H1 (cell line): ENCODE results near the gene TGFBR2. TPM values are rescaled to one million over a fixed set of nuclear protein-coding genes. Genes with fewer than 3 reads are reported as not detected.

Experiments used
- CTCF ChIA-PET: fragments of 300-600 bp; sonication (Branson Sonifier 250); formaldehyde crosslinking; loops from one replicate; lab custom pipeline; 2021; ENCODE audit not compliant: partially characterized antibody; lab: Charles Lee
- POLR2A ChIA-PET: fragments of 300-600 bp; sonication (Branson Sonifier 250); formaldehyde crosslinking; loops from one replicate; lab custom pipeline; 2021; ENCODE audit warnings: inconsistent platforms; ENCODE audit not compliant: partially characterized antibody; lab: Charles Lee
- DNase-seq, 2 experiments: peaks; one replicate each; pipeline versions ENCODE4 v3.0.0 to v3.0.0-alpha.2; 2010 to 2022; ENCODE audit warnings: low spot score in 2 of 2, low read depth in 1 of 2, mixed read lengths in 1 of 2
- FAIRE-seq: peaks from 2 replicates; lab custom pipeline; 2011; peaks lifted over from hg19 to GRCh38; lab: Jason Lieb, UNC
- H2AFZ ChIP-seq: 2 replicates; pipeline ENCODE4 v1.8.1; 2012; ENCODE audit warnings: low read length, inconsistent platforms
- H2AK5ac ChIP-seq: 2 replicates; pipeline ENCODE4 v1.6.1; 2013; ENCODE audit warnings: low read depth, low read length
- H2BK120ac ChIP-seq: replicated peaks from 2 replicates; pipeline ENCODE3; 2013; ENCODE audit warnings: low read depth, low read length, inconsistent platforms
- H2BK12ac ChIP-seq: 2 replicates; pipeline ENCODE4 v1.6.1; 2013; ENCODE audit warnings: low read depth, low read length
- H2BK15ac ChIP-seq: 2 replicates; pipeline ENCODE4 v1.6.1; 2013; ENCODE audit warnings: low read length
- H2BK20ac ChIP-seq: 2 replicates; pipeline ENCODE4 v1.6.1; 2013; ENCODE audit warnings: low read length
- H2BK5ac ChIP-seq: 2 replicates; pipeline ENCODE4 v1.6.1; 2013; ENCODE audit warnings: low read depth, low read length
- H3K14ac ChIP-seq: 2 replicates; pipeline ENCODE4 v1.6.1; 2013; ENCODE audit warnings: inconsistent platforms; ENCODE audit not compliant: insufficient read length
- H3K18ac ChIP-seq: 2 replicates; pipeline ENCODE4 v1.6.1; 2013; ENCODE audit warnings: low read length; ENCODE audit errors: extremely low read depth
- H3K23ac ChIP-seq: 2 replicates; pipeline ENCODE4 v1.6.1; 2013; ENCODE audit warnings: inconsistent platforms; ENCODE audit not compliant: insufficient read length
- H3K23me2 ChIP-seq: 2 replicates; pipeline ENCODE4 v1.6.1; 2013; ENCODE audit warnings: low read depth, low read length
- H3K27ac ChIP-seq: 2 replicates; pipeline ENCODE4 v1.6.1; 2011; ENCODE audit warnings: low read depth, low read length, inconsistent platforms
- H3K27me3 ChIP-seq, 4 experiments: replicated peaks in 1 of 4; 1 replicate in 1 of 4; 2 replicates in 3 of 4; pipeline versions ENCODE4 v1.6.1 to v1.8.1; 2011 to 2013; ENCODE audit warnings: low read length in 3 of 4, mild to moderate bottlenecking in 3 of 4, inconsistent platforms in 2 of 4, mixed read lengths in 2 of 4, moderate library complexity in 1 of 4; ENCODE audit not compliant: control insufficient read depth in 3 of 4, insufficient read depth in 3 of 4; ENCODE audit errors: extremely low read depth in 1 of 4
- H3K36me3 ChIP-seq, 4 experiments: 2 replicates each; pipeline versions ENCODE4 v1.6.1 to v1.8.1; 2011 to 2013; ENCODE audit warnings: mild to moderate bottlenecking in 4 of 4, low read length in 3 of 4, moderate library complexity in 2 of 4, control low read depth in 1 of 4, inconsistent platforms in 1 of 4; ENCODE audit not compliant: insufficient read depth in 4 of 4, control insufficient read depth in 2 of 4
- H3K4ac ChIP-seq: replicated peaks from 2 replicates; pipeline ENCODE3; 2013; ENCODE audit warnings: low read length, low read depth, mixed read lengths, inconsistent platforms; ENCODE audit not compliant: insufficient read length
- H3K4me1 ChIP-seq, 4 experiments: replicated peaks in 1 of 4; 1 replicate in 1 of 4; 2 replicates in 3 of 4; pipeline versions ENCODE4 v1.6.1 to v1.8.1; 2011 to 2013; ENCODE audit warnings: low read length in 3 of 4, inconsistent platforms in 2 of 4, mixed read lengths in 1 of 4; ENCODE audit not compliant: insufficient read depth in 4 of 4, control insufficient read depth in 3 of 4
- H3K4me2 ChIP-seq, 2 experiments: 2 replicates each; pipeline versions ENCODE4 v1.6.1 to v1.8.1; 2011 to 2013; ENCODE audit warnings: low read depth in 2 of 2, low read length in 2 of 2, control low read depth in 1 of 2, inconsistent platforms in 1 of 2, mild to moderate bottlenecking in 1 of 2; ENCODE audit not compliant: insufficient read depth in 1 of 2
- H3K4me3 ChIP-seq, 4 experiments: fragments of 200-600, 300-600 bp in 1 of 4; sonication (generic), shearing (Covaris generic), sonication (Bioruptor Twin) in 1 of 4; 2 replicates each; pipeline versions ENCODE4 v1.5.1 to v1.8.1; 2011 to 2016; ENCODE audit warnings: low read length in 4 of 4, low read depth in 3 of 4, control low read depth in 2 of 4, inconsistent platforms in 2 of 4, mild to moderate bottlenecking in 2 of 4, mixed read lengths in 1 of 4, moderate library complexity in 1 of 4; ENCODE audit not compliant: insufficient read depth in 2 of 4; ENCODE audit errors: extremely low read depth in 1 of 4
- H3K56ac ChIP-seq: replicated peaks from 2 replicates; pipeline ENCODE3; 2013; ENCODE audit warnings: low read depth, mild to moderate bottlenecking, mixed read lengths, low read length, inconsistent platforms; ENCODE audit not compliant: insufficient read length
- H3K79me1 ChIP-seq: 2 replicates; pipeline ENCODE4 v1.6.1; 2013; ENCODE audit warnings: low read depth, low read length, control low read depth
- H3K79me2 ChIP-seq, 2 experiments: 2 replicates each; pipeline versions ENCODE4 v1.6.1 to v1.8.1; 2012 to 2013; ENCODE audit warnings: low read length in 2 of 2, mild to moderate bottlenecking in 2 of 2, inconsistent platforms in 1 of 2; ENCODE audit not compliant: insufficient read depth in 2 of 2, control insufficient read depth in 1 of 2
- H3K9ac ChIP-seq, 4 experiments: replicated peaks in 1 of 4; 1 replicate in 1 of 4; 2 replicates in 3 of 4; pipeline versions ENCODE4 v1.6.1 to v1.8.1; 2011 to 2013; ENCODE audit warnings: low read depth in 3 of 4, low read length in 3 of 4, control low read depth in 2 of 4, mild to moderate bottlenecking in 2 of 4, moderate library complexity in 2 of 4, inconsistent platforms in 1 of 4; ENCODE audit errors: extremely low read depth in 1 of 4
- H3K9me3 ChIP-seq, 2 experiments: 2 replicates each; pipeline versions ENCODE4 v1.6.1 to v1.8.1; 2012 to 2013; ENCODE audit warnings: mild to moderate bottlenecking in 2 of 2, moderate library complexity in 2 of 2, control low read depth in 1 of 2, inconsistent platforms in 1 of 2, low read depth in 1 of 2, low read length in 1 of 2, mixed read lengths in 1 of 2; ENCODE audit not compliant: insufficient read depth in 2 of 2
- H4K20me1 ChIP-seq, 2 experiments: replicated peaks in 1 of 2; 2 replicates each; pipeline versions ENCODE3 to v1.8.1; 2011 to 2013; ENCODE audit warnings: inconsistent platforms in 2 of 2, low read length in 2 of 2, mild to moderate bottlenecking in 1 of 2; ENCODE audit not compliant: insufficient read depth in 2 of 2, control insufficient read depth in 1 of 2
- H4K5ac ChIP-seq: 2 replicates; pipeline ENCODE4 v1.6.1; 2013; ENCODE audit warnings: low read length, low read depth, mixed read lengths, inconsistent platforms; ENCODE audit not compliant: insufficient read length
- H4K8ac ChIP-seq: 2 replicates; pipeline ENCODE4 v1.8.0; 2013; ENCODE audit warnings: mild to moderate bottlenecking, moderate library complexity, low read length, inconsistent platforms; ENCODE audit not compliant: insufficient read depth; ENCODE audit errors: extremely low read depth
- H4K91ac ChIP-seq: replicated peaks from 2 replicates; pipeline ENCODE3; 2013; ENCODE audit warnings: low read length, mixed read lengths, inconsistent platforms; ENCODE audit not compliant: insufficient read length
- GTF2F1 ChIP-seq: IDR thresholded peaks from 2 replicates; pipeline ENCODE4 v1.6.1; 2012; ENCODE audit warnings: low read depth, low read length, improper control_type of control experiment, borderline replicate concordance
- HDAC2 ChIP-seq, 2 experiments: fragments of 300-600 bp in 1 of 2; sonication (generic) in 1 of 2; IDR thresholded peaks; 2 replicates each; pipeline ENCODE4 v1.6.1; 2011 to 2012; ENCODE audit warnings: low read depth in 2 of 2, low read length in 2 of 2, mild to moderate bottlenecking in 2 of 2, moderate library complexity in 2 of 2, borderline replicate concordance in 1 of 2, inconsistent platforms in 1 of 2
- JUND ChIP-seq: IDR thresholded peaks from 2 replicates; pipeline ENCODE4 v1.6.1; 2011; ENCODE audit warnings: mild to moderate bottlenecking, improper control_type of control experiment, low read length
- KDM1A ChIP-seq: fragments of 200-600, 300-600 bp; sonication (generic); IDR thresholded peaks from 2 replicates; pipeline ENCODE4 v1.7.1; 2016; ENCODE audit warnings: mild to moderate bottlenecking, low read length, borderline replicate concordance
- KDM4A ChIP-seq: IDR thresholded peaks from one replicate; pipeline ENCODE4 v1.7.1; 2012; ENCODE audit warnings: low read depth, mild to moderate bottlenecking, moderate library complexity, low read length, inconsistent platforms; ENCODE audit not compliant: severe bottlenecking
- KDM5A ChIP-seq: fragments of 200-600 bp; IDR thresholded peaks from 2 replicates; pipeline ENCODE4 v1.7.1; 2012; ENCODE audit warnings: mild to moderate bottlenecking, low read length, inconsistent platforms, mixed read lengths
- MAFK ChIP-seq: IDR thresholded peaks from 2 replicates; pipeline ENCODE4 v1.6.1; 2012; ENCODE audit warnings: low read depth, mild to moderate bottlenecking, improper control_type of control experiment, low read length
- MAX ChIP-seq: IDR thresholded peaks from 2 replicates; pipeline ENCODE4 v1.6.1; 2012; ENCODE audit warnings: inconsistent platforms
- NANOG ChIP-seq: IDR thresholded peaks from 2 replicates; pipeline ENCODE4 v1.6.1; 2011; ENCODE audit warnings: low read length, low read depth, mild to moderate bottlenecking, inconsistent platforms; ENCODE audit not compliant: insufficient read depth, poor library complexity, severe bottlenecking
- PHF8 ChIP-seq: fragments of 200-600 bp; sonication (generic); conservative IDR thresholded peaks from 2 replicates; pipeline ENCODE4 v1.7.1; 2012; ENCODE audit warnings: low read depth, mild to moderate bottlenecking, inconsistent platforms, low read length, moderate library complexity
- TEAD4 ChIP-seq: IDR thresholded peaks from 2 replicates; pipeline ENCODE4 v1.6.1; 2012; ENCODE audit warnings: low read depth, low read length, inconsistent platforms, mixed read lengths
- YY1 ChIP-seq: IDR thresholded peaks from 2 replicates; pipeline ENCODE4 v1.6.1; 2011; ENCODE audit warnings: low read depth, mild to moderate bottlenecking, low read length
- WGBS, 2 experiments: shearing (Covaris generic) in 1 of 2; methylation state at CpG; one replicate each; pipeline versions ENCODE4 v1.1.6 to v1.1.7; 2013 to 2015; ENCODE audit warnings: low lambda C conversion rate in 2 of 2, mixed read lengths in 2 of 2, inconsistent platforms in 1 of 2, low coverage in 1 of 2, missing lambda C conversion rate in 1 of 2; ENCODE audit not compliant: insufficient replicate concordance in 2 of 2, insufficient coverage in 1 of 2, insufficient read length in 1 of 2; ENCODE audit errors: extremely low coverage in 1 of 2, missing lambda C conversion rate in 1 of 2; 5-methylcytosine and 5-hydroxymethylcytosine counted together
- polyA plus RNA-seq, 7 experiments: library from polyadenylated mRNA; depleted of rRNA in 3 of 7; stranded (reverse) in 5 of 7; unstranded in 2 of 7; fragments of >200 nt in 5 of 7; fragments of 200-250 nt in 2 of 7; gene quantifications; 1 replicate in 5 of 7; 2 replicates in 1 of 7; 4 replicates in 1 of 7; pipeline versions ENCODE4 v1.2.1 to v1.2.3, GENCODE V29; 2011 to 2013; ENCODE audit warnings: missing spikeins in 2 of 7, mixed read lengths in 2 of 7
- total RNA-seq: library from RNA; stranded (reverse); fragmentation: NEBNext Ultra II Directional; extraction: Animal tissue kit (Norgen Biotek cat#: 25700); gene quantifications from 2 replicates; pipeline ENCODE4 v1.2.1, GENCODE V29; 2021

The TGFBR2 gene
- total and polyA plus RNA-seq, 2 of the 8 experiments (the other 6 are each of a cell fraction or from before 2014, with no cell fraction given), result 4.2 to 7.4 TPM

GRCh38 chr3:30626443-30627180, 20.2 kb downstream of the TGFBR2 start:
- H3K23ac ChIP-seq, result no peak overlapping the region
- H2BK20ac ChIP-seq, result no peak overlapping the region
- H3K9me3 ChIP-seq, result no peaks in the 10 kb centered on the region
- no peak overlapping the region for H2BK120ac ChIP-seq
- H3K4me1 ChIP-seq, result peaks cover 5 to 12% (median 8%) of the 10 kb centered on the region in 4 experiments; a peak in 6 of 7 replicates
- CTCF ChIA-PET, result no interaction called here
- DNase-seq (no peak), FAIRE-seq (no peak)
- H4K20me1 ChIP-seq, result no peaks in the 10 kb centered on the region
- H3K9ac ChIP-seq, result no peak overlapping the region
- H3K36me3 ChIP-seq, result no peaks in the 10 kb centered on the region; a peak in 1 of 8 replicates
- no peak overlapping the region for H3K4ac ChIP-seq
- H2BK5ac ChIP-seq, result no peak overlapping the region
- H3K18ac ChIP-seq, result no peak overlapping the region
- no peaks in the 10 kb centered on the region for H3K23me2 ChIP-seq
- no peak overlapping the region for H4K91ac ChIP-seq
- WGBS, 2 experiments, result 96% methylated on average over 5 of the region's 5 CpGs; no CpG with 5 or more reads in 1 of the 2 experiments
- H4K8ac ChIP-seq, result no peak overlapping the region
- no peak overlapping the region for H3K4me2 ChIP-seq
- POLR2A ChIA-PET, result no interaction called here
- H3K79me1 ChIP-seq, result 0 out of 2 replicates have a peak, but pooled peaks cover 2% of the 10 kb centered on the region
- H2AFZ ChIP-seq, result no peak overlapping the region
- no peak overlapping the region for H3K56ac ChIP-seq
- no peak overlapping the region for H2BK15ac ChIP-seq
- no peak overlapping the region for H2AK5ac ChIP-seq
- no peak overlapping the region for H2BK12ac ChIP-seq
- H3K14ac ChIP-seq, result no peak overlapping the region
- no peak overlapping the region; the same call in 1 of the 2 replicates for H3K27ac ChIP-seq
- no peak overlapping the region for H3K4me3 ChIP-seq
- H4K5ac ChIP-seq, result no peak overlapping the region
- peaks cover 0 to 54% of the 10 kb centered on the region in 2 experiments; a peak in 3 of 4 replicates for H3K79me2 ChIP-seq
- no peaks in the 10 kb centered on the region for H3K27me3 ChIP-seq
- TF ChIP-seq KDM5A (no peak), YY1 (no peak), KDM4A (no peak), TEAD4 (no peak), JUND (no peak), MAFK (no peak), HDAC2 (IDR thresholded peaks at IDR 0.05; ENCODE audit: borderline replicate concordance in 1 of 2, low read depth in 2 of 2, low read length in 2 of 2) (no peak), MAX (no peak), GTF2F1 (no peak), PHF8 (no peak), NANOG (no peak), KDM1A (no peak)
